GM18870 (cell line): Measurements from ENCODE around the gene DUSP15.
"Not testable (repeated sequence)": the region's sequence is repeated elsewhere in the genome, so short reads cannot be mapped to it uniquely, and the experiment has no call there.

ENCODE experiments used
- ATAC-seq: cut with Tn5 transposase; IDR thresholded peaks from one replicate; pipeline ENCODE4 v1.9.1; 2021; ENCODE audit warnings: moderate library complexity; ENCODE audit not compliant: unreplicated experiment

Gene DUSP15

DNA sequence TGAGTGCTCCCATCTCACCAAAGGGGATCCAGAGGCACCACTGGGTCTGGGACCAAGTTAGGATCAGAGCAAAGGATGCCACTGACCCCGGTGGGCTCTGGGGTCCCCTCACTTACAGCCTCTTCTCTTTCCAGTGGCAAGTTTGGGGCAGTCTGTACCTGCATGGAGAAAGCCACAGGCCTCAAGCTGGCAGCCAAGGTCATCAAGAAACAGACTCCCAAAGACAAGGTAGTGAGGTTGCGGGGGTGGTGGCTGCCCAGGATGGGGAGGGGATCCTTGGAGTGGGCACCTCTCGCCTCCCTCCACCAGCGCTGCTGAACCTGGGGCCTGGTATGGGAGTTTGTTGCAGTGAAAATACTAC, 46.2 kb downstream of the DUSP15 start:
- no peak for ATAC-seq

GRCh38 chr20:31823360-31824124, 46.8 kb downstream of the DUSP15 start:
- ATAC-seq = no peak

DNA sequence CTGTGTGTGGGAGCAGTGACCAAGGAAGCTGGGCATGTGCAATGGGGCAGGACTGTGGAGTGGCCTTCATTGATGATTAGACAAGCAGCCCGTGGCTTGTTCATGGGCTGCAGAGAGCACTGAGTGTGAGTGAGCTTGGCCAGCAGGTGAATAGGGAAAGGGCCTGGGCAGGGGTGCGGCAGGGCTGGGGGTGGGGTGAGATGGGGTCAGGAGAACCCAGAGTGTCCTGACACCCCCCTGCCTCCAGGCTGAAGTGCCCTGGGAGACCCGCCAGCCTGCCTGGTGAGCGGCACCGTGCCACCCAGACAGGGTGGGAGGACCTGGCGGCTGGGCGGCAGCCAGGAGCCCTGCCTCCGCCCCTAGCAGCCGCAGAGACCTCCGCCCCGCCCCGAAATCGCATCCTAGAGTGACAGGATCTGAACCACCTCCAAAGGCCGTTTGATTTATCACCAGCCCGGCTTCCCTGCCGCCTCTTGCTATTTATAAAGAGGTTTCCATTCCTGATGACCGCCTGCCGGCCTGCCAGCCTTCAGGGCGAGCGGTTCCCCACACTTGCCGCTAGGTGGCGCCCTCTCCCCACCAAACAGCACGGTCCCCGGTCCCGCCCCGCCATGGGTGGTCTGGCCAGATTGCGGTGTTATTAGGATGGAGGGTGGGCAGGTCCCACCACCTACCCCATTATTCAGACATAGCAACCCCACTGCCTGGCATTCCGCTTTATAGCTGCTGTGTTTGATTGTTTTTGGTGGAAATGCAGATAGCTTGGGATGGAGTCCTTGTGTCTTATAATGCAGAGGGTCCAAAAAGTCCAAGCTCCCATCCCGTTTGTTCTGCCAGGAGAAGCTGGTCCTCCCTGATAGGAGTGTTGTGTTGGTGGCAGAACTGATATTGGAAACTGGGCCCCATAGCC, 47.7 kb downstream of the DUSP15 start:
- ATAC-seq = no peak

GRCh38 chr20:31821427-31821826, 48.9 kb downstream of the DUSP15 start:
- no peak for ATAC-seq

DNA sequence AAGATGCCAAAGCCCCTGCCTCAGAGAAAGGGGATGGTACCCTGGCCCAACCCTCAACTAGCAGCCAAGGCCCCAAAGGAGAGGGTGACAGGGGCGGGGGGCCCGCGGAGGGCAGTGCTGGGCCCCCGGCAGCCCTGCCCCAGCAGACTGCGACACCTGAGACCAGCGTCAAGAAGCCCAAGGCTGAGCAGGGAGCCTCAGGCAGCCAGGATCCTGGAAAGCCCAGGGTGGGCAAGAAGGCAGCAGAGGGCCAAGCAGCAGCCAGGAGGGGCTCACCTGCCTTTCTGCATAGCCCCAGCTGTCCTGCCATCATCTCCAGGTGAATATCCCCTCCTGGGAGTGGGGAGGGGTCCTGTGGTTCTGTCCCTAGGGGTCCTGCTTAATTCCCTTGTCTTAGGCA, 50.1 kb downstream of the DUSP15 start:
- no peak for ATAC-seq

DNA sequence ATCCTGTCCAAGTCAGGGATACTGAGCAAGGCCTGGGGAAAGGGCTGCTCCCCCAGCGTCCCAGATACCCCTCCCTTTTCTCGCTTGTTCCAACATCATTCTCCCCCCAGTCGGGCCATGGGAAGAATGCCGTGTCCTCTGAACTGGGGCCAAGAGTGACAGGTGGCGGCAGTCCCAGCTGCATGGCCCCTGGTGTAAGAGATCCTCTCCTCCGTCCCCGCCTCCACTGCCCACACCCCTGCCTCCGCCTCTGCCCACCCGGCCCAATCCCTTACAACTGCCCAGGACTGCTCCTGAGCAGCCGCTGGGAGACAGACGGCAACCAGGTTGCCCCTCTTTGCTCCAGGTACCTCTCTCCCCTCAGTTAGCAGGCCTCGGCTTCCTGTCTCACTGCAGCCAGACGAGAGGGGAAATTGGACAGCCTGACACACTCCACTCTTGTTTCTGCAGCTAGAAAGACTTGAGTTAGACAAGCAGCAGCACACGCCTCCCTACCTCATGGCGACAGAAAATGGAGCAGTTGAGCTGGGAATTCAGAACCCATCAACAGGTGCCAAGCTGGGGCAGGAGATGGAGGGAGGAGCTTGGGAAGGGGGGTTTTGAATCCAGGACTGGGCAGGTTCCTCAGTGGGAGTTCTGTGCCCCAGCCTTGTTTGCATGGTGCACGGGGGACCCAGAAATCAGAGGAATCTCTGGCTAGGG, 51.1 kb downstream of the DUSP15 start, which contains the start of gene MYLK2:
Gene MYLK2 (plus strand): TSS at position 274 of the 702 bp plus-strand sequence. CDS start 225 bp downstream, at position 499.
- no peak for ATAC-seq

GRCh38 chr20:31818376-31818908, 51.9 kb downstream of the DUSP15 start:
- ATAC-seq = no peak

DNA sequence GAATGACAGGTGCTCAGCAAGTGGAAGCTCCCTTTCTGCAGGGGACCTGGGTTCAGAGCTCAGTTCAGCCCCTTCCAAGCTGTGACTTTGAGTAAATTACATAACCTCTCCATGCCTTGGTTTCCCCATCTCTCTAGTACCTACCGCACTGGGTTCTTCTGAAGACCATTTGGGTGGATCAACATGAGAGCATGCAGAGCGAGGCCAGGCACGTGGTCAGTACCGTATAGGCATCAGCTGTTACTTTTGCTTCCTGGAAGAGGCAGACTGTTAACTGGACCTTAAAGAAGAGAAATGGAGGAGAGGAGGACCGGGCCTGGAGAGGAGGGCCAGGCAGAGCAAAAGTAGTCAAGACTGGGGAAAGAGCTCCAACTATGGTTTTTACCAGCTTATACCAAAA, 52.9 kb downstream of the DUSP15 start:
- no peak for ATAC-seq

DNA sequence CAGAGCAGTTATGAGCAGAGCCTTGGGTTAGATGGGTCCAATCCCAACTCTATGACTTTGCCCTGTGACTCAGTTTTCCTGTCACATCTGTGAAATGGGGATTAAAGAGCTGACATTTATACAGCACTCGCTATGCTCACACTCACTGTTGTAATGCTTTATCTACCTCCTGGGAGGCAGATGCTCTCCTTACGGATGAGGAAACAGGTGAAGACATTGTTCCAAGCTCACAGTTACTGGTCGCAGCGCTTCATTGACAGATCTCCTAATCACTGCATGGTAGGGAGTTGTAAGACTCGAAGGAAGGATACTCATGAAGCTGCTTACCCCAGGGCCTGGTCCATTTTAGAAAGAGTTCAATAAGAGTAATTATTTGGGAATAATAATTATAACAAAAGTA, 54.1 kb downstream of the DUSP15 start:
- ATAC-seq = no peak

DNA sequence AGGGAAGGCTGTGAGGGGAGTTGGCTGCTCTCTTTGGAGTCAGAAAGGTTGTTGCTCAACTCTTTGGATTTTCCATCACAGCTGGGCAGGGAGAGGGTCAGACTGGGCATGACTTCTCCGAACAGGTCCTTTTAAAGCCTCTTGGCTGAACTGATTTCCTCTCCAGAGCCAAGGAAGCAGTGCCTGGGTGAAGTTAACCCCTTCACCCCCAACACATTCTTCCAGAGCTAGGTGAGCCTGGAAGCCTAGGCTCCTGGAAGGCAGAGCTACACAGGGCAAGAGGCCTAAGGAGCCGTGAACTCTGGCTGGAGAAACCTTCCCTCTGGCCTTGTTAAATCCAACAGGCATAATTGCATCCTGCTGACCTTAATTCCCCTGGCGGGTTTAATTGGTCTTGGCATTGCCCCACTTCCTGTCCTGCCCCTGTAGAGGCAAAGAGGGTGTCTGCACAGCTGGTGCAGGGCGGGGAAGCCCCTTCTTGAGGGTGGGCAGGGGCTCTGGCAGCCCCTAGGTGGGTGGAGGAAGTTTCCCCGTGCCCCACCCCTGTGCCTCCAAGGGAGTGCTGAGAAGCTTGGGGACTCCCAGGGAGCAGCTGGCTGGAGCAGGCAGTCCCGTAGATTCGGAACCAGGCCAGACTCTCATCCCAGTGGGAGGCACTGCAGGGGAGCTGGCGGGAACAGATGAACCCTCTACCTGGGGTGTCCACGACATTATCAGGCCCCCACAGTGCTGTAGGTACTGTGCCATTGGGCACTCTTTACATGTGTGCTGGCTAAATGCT, 54.7 kb downstream of the DUSP15 start:
- ATAC-seq = no peak

- not testable (repeated sequence) for ATAC-seq
Observed at GRCh38 chr20:31814142-31814541, 56.2 kb downstream of the DUSP15 start.

- no peak for ATAC-seq
Observed at GRCh38 chr20:31813611-31814010, 56.7 kb downstream of the DUSP15 start.

- ATAC-seq = no peak
Observed at GRCh38 chr20:31811796-31812728, 58.3 kb downstream of the DUSP15 start.

DNA sequence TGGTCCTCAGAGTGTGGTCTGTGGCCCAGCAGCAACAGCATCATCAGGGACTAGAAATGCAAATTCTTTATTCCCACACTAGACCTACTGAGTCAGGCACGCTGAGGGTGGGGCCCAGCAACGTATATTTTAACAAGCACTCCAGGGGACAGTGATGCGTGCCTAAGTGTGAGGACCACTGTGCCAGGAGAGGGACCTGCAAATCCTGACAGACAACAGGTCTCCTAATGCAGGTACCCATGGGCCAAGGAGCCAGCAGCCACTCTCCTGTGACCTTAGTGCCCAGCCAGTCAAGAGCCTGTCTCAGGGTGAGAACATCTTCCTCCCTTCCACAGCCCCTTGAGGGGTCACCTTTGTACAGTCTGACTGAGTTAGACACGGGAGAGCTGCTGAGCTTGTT, 59.1 kb downstream of the DUSP15 start:
- no peak for ATAC-seq
